ENCODE measurements around the gene POU5F1. TPM values are rescaled to one million over a fixed set of nuclear protein-coding genes. Genes with fewer than 3 reads are reported as not detected.

The POU5F1 gene
- total RNA-seq, 1 donor from 2014 or later = 1.0 TPM

- intact Hi-C loops (cut with DNase I) = no loop called here
- DNase-seq (ENCODE audit: low spot score) = peak; percentile 91
Observed at GRCh38 chr6:31122791-31123706, 47.4 kb downstream of the POU5F1 start.

DNA sequence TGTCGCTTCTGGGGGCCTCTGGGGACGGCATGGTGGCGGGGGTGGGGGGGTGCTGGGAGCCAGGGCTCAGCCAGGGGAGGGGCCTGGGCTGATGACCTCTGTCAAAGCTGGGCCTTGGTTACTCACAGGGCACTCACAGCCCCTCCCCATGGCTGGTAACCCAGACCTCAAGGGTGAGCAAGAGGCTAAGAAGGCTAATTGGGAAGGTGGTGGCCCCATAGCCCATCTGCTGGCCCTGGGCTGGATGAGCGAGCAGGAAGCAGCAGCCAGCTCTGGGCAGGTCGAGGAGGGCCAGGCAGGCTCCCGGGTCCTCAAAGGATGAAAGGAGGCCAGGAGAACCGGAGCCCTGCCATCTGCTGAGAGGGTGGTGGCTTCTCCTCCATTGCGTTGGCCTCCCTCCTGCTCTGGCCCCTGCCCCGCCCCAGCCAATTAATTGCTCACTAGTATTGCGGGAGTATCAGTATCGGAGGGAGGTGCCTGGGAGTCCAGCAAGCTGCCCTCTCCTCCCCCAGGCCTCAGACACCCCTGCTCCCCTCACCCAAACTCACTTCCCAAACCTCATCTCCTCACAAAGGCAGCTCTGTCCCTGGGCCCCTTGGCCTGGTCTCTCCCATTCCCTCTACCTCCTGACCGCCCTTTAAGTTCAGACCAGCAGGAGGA lies 49.2 kb downstream of the POU5F1 start:
- intact Hi-C loops (cut with DNase I) = no loop called here
- peak; percentile 61 for DNase-seq (ENCODE audit: low spot score)

- peak; percentile 61 for DNase-seq (ENCODE audit: low spot score)
- intact Hi-C loops (cut with DNase I) = no loop called here
Observed at GRCh38 chr6:31120151-31120915, 50.1 kb downstream of the POU5F1 start, which contains the start of gene CDSN. Gene CDSN, minus strand, starts transcription at chr6:31120446. Its CDS starts 27 bp downstream, at chr6:31120419.

DNA sequence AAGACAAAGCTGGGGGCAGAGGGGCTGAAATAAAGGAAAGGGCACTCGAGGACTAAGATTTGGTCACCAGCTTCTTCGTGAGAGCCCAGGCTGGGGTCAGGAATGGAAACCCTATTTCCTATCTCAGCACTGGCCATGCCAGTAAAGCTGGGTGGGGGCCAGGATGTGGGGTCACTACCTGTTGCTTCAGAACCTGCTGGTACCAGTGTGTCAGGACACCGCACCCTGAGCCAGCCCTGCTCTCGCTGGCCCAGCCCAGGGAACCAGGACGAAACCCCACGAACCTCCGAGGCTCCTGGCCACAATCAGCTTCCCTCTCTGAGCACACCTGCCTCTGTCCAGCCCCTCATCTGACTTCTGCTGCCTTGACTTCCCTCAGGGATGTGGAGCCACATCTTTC lies 52.3 kb downstream of the POU5F1 start:
- peak; percentile 63 for DNase-seq (ENCODE audit: low spot score)
- intact Hi-C loops (cut with DNase I) = no loop called here

- intact Hi-C loops (cut with DNase I) = no loop called here
Observed at GRCh38 chr6:31116661-31117385, 53.7 kb downstream of the POU5F1 start.

DNA sequence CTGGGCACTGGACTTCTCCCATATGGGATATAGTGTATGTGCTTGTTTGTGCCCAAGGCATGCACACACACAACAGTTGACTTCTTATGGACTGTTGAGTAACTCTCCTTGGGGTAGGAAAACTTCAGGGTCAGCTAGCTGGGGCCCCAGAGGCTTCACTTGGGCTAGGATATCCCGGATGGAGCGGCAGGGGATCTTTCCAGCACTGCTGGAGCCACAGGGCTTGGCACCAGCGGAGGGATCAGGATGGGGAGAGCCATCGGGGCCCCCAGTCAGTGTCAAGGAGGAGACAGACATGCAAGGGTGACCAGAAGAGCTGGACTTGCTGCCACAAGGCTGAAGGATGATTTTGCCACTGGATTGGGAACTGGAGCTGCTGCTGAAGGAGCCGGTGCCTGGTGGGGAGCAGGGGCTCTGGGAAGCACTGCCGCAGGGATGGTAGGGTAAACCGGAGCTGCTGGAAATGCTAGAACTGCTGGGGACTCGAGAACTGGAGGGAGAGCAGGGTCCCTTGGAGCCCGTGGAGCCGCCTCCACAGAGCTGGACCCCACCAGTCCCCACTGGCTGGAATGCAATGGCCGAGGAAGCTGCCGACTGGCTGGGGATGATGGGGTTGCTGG lies 54.4 kb downstream of the POU5F1 start:
- peak; percentile 66 for DNase-seq (ENCODE audit: low spot score)
- intact Hi-C loops (cut with DNase I) = no loop called here

More at GRCh38 chr6:31116661-31117385, 53.7 kb downstream of the POU5F1 start:
- DNase-seq (ENCODE audit: low spot score) = peak; percentile 70

DNA sequence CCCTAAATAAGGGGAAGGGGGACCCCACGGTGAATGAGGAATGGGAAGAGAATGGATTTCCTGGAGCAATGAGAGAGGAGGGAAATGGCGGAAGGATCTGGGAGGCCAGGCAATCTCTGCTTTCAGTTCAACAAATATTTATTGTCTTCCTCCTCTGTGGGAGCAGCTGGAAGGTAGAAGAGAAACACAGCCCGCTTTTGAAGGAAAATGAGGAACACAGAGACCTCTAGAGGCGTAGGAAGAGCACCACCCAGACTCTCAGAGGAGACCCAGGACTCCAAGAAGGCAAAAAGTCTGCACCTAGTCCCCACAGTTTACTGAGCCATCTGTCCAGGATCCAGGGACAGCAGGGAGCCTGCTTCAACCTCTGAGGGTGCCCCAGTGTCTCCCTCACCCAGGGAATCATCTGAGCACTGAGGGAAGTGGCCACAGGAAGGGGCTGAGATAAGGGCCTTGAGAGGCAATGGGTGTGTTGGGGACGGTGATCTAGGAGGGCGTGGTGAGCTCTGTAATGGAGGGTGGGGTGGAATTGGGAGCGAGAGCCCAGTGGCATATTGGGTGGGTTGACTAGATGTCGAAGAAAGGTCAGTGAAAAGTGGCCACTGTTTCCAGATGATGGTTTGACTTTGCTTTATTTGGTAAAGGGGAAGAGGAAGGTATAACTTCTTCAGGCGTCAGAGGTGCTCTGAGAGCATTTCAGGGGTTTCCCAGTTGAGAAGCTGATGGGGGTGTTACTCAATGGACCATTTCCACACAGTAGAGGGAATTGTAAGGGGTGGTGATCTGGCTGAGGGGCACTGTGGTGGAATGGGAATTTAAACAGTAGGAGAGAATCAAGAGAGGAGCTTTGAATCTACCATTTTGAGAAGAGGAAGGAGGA lies 55.3 kb downstream of the POU5F1 start:
- intact Hi-C loops (cut with DNase I) = no loop called here
- peak; percentile 54 for DNase-seq (ENCODE audit: low spot score)

DNA sequence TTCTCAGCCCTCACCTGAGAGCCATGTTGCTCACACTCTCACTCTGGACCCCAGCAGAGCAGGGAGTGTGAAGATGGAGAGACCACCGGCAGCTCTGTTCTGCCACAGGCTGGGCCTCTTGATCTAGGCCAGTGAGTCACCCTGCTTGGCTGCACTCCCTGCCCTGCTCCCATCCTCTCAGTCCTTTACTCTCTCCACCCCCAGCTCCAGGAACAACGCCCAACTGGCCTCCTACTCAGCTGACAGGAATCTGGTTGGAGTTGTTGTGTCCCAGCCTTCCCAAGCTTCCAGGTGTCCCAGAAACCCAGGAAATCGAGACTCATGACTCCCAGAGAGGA lies 56.0 kb downstream of the POU5F1 start, which contains the start of gene PSORS1C1:
TSS of gene PSORS1C1 (plus strand) at position 260 of the 338 bp plus-strand sequence. CDS start 14,833 bp downstream, outside the sequence.
- peak; percentile 91 for DNase-seq (ENCODE audit: low spot score)
- intact Hi-C loops (cut with DNase I) = no loop called here

Other genes with a start within 250 kb of the POU5F1 start
- gene SFTA2, start 238.5 kb downstream of the POU5F1 start, total RNA-seq = not detected
- gene MUCL3, start 229.7 kb downstream of the POU5F1 start, total RNA-seq = not detected
- gene MUC21, start 187.0 kb downstream of the POU5F1 start, total RNA-seq = not detected
- gene MUC22, start 160.2 kb downstream of the POU5F1 start, total RNA-seq = not detected
- not detected for gene C6orf15, start 58.1 kb downstream of the POU5F1 start, total RNA-seq
- gene PSORS1C1, start 55.9 kb downstream of the POU5F1 start, total RNA-seq = 3.9 TPM
- gene CDSN, start 50.2 kb downstream of the POU5F1 start, total RNA-seq = not detected
- gene PSORS1C2, start 31.6 kb downstream of the POU5F1 start, total RNA-seq = not detected
- gene CCHCR1, start 12.9 kb downstream of the POU5F1 start, total RNA-seq = 11.1 TPM
- 2.4 TPM for gene TCF19, start 12.1 kb downstream of the POU5F1 start, total RNA-seq
- gene HLA-C, start 101.4 kb upstream of the POU5F1 start, total RNA-seq = 237 TPM
- 409 TPM for gene HLA-B, start 186.5 kb upstream of the POU5F1 start, total RNA-seq
- 12.7 TPM for gene MICA, start 232.9 kb upstream of the POU5F1 start, total RNA-seq

All from cardiac septum (tissue), 1 donor.